Measurements from ENCODE around the gene GRAP. TPM values are rescaled to one million over a fixed set of nuclear protein-coding genes. Genes with fewer than 3 reads are reported as not detected.

GRAP gene
- total and polyA plus RNA-seq, 9 of the 15 experiments (the other 6 are each of a cell fraction or from before 2014, with no cell fraction given), result 0.07 to 0.41 (median 0.19) TPM; not detected in 5

GRCh38 chr17:19004421-19005136 lies 42.2 kb downstream of the GRAP start, which contains the start of gene FAM83G (continued):
- TF ChIP-seq, protein P1, sequence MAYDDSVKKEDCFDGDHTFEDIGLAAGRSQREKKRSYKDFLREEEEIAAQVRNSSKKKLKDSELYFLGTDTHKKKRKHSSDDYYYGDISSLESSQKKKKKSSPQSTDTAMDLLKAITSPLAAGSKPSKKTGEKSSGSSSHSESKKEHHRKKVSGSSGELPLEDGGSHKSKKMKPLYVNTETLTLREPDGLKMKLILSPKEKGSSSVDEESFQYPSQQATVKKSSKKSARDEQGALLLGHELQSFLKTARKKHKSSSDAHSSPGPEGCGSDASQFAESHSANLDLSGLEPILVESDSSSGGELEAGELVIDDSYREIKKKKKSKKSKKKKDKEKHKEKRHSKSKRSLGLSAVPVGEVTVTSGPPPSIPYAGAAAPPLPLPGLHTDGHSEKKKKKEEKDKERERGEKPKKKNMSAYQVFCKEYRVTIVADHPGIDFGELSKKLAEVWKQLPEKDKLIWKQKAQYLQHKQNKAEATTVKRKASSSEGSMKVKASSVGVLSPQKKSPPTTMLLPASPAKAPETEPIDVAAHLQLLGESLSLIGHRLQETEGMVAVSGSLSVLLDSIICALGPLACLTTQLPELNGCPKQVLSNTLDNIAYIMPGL (CRISPR knock-in tag; IDR thresholded peaks at IDR 0.05), result no peak
- TF ChIP-seq PURB (CRISPR knock-in tag; IDR thresholded peaks at IDR 0.05; ENCODE audit: low read depth) (no peak), BMI1 (IDR thresholded peaks at IDR 0.05; ENCODE audit: low read length) (no peak), CTCFL (IDR thresholded peaks at IDR 0.05; ENCODE audit: borderline replicate concordance, insufficient read depth, low read depth, low read length, poor library complexity, severe bottlenecking) (no peak), RAD21 (CRISPR knock-in tag; conservative IDR thresholded peaks at IDR 0.05 in 1 of 2, IDR thresholded peaks at IDR 0.05 in 1 of 2) (no peak), TAF15 (IDR thresholded peaks at IDR 0.05; ENCODE audit: low read depth, low read length) (no peak), TARDBP (IDR thresholded peaks at IDR 0.05) (no peak), ILK (tag; IDR thresholded peaks at IDR 0.05; ENCODE audit: borderline replicate concordance, low read depth) (no peak), PRPF4 (IDR thresholded peaks at IDR 0.05; ENCODE audit: insufficient read depth, low read depth, low read length, poor library complexity, severe bottlenecking) (no peak), KLF13 (tag; IDR thresholded peaks at IDR 0.05; ENCODE audit: borderline replicate concordance, low read depth) (no peak), TRIM24 (IDR thresholded peaks at IDR 0.05) (no peak), CBX2 (IDR thresholded peaks at IDR 0.05; ENCODE audit: insufficient read depth, low read length, poor library complexity, severe bottlenecking) (no peak), PHB2 (IDR thresholded peaks at IDR 0.05; ENCODE audit: low read depth) (no peak), ZNF212 (CRISPR knock-in tag; IDR thresholded peaks at IDR 0.05) (no peak), ZNF384 (IDR thresholded peaks at IDR 0.05; ENCODE audit: low read depth, low read length) (no peak), ZFP36 (IDR thresholded peaks at IDR 0.05; ENCODE audit: low read depth, low read length, partially characterized antibody) (peak; percentile 97)
- TF ChIP-seq, protein P2, sequence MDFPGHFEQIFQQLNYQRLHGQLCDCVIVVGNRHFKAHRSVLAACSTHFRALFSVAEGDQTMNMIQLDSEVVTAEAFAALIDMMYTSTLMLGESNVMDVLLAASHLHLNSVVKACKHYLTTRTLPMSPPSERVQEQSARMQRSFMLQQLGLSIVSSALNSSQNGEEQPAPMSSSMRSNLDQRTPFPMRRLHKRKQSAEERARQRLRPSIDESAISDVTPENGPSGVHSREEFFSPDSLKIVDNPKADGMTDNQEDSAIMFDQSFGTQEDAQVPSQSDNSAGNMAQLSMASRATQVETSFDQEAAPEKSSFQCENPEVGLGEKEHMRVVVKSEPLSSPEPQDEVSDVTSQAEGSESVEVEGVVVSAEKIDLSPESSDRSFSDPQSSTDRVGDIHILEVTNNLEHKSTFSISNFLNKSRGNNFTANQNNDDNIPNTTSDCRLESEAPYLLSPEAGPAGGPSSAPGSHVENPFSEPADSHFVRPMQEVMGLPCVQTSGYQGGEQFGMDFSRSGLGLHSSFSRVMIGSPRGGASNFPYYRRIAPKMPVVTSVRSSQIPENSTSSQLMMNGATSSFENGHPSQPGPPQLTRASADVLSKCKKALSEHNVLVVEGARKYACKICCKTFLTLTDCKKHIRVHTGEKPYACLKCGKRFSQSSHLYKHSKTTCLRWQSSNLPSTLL (IDR thresholded peaks at IDR 0.05), result no peak
- TF ChIP-seq, protein P3, sequence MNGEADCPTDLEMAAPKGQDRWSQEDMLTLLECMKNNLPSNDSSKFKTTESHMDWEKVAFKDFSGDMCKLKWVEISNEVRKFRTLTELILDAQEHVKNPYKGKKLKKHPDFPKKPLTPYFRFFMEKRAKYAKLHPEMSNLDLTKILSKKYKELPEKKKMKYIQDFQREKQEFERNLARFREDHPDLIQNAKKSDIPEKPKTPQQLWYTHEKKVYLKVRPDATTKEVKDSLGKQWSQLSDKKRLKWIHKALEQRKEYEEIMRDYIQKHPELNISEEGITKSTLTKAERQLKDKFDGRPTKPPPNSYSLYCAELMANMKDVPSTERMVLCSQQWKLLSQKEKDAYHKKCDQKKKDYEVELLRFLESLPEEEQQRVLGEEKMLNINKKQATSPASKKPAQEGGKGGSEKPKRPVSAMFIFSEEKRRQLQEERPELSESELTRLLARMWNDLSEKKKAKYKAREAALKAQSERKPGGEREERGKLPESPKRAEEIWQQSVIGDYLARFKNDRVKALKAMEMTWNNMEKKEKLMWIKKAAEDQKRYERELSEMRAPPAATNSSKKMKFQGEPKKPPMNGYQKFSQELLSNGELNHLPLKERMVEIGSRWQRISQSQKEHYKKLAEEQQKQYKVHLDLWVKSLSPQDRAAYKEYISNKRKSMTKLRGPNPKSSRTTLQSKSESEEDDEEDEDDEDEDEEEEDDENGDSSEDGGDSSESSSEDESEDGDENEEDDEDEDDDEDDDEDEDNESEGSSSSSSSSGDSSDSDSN (IDR thresholded peaks at IDR 0.05; ENCODE audit: borderline replicate concordance in 1 of 2, low read depth in 2 of 2, low read length in 2 of 2), result no peak

All from K562 (cell line).